ENCODE data around the gene KCNQ5. TPM values are rescaled to one million over a fixed set of nuclear protein-coding genes. Genes with fewer than 3 reads are reported as not detected.

Gene KCNQ5
- total RNA-seq, 2 experiments from 2014 or later, result 2.1 to 2.5 TPM

GRCh38 chr6:73121421-73121993 is 499.6 kb downstream of the KCNQ5 start:
- Mint-ChIP-seq H3K4me3 (no peak overlapping the region), H3K4me1 (ENCODE audit: low read depth) (no peaks in the 10 kb centered on the region), H3K27me3 (no peaks in the 10 kb centered on the region), H3K9me3 (no peaks in the 10 kb centered on the region), H3K27ac (no peak overlapping the region), H3K36me3 (ENCODE audit: low read depth) (no peaks in the 10 kb centered on the region)
- no peak for ATAC-seq (ENCODE audit: poor library complexity)
- no peak for TF ChIP-seq CTCF (IDR thresholded peaks at IDR 0.05)
- H3K9me3 ChIP-seq (ENCODE audit: control insufficient read depth in 1 of 2, insufficient read depth in 1 of 2, low read length in 2 of 2), result no peaks in the 10 kb centered on the region
- POLR2A ChIA-PET, result no interaction called here
- CTCF ChIA-PET, result no interaction called here
- no peaks in the 10 kb centered on the region for H3K36me3 ChIP-seq (ENCODE audit: insufficient read depth, low read length)
- H3K27me3 ChIP-seq (ENCODE audit: control insufficient read depth in 1 of 2, insufficient read depth in 2 of 2, low read length in 2 of 2), result no peaks in the 10 kb centered on the region
- no peak overlapping the region for H3K4me3 ChIP-seq (ENCODE audit: low read length)
- H3K4me1 ChIP-seq (ENCODE audit: insufficient read depth, low read length), result no peaks in the 10 kb centered on the region
- no peak for DNase-seq
- H3K27ac ChIP-seq (ENCODE audit: low read depth in 1 of 2, low read length in 2 of 2), result no peak overlapping the region
- intact Hi-C loops (cut with DNase I, micrococcal nuclease), result loop anchor here in 1 of 2 experiments (10.0 kb wide), 1 partner anchor 597 kb away; no protein-coding TSS in a partner anchor

GRCh38 chr6:73123632-73124329 is 501.9 kb downstream of the KCNQ5 start:
- no peaks in the 10 kb centered on the region for H3K36me3 Mint-ChIP-seq (ENCODE audit: low read depth)
- H3K27ac ChIP-seq (ENCODE audit: low read depth in 1 of 2, low read length in 2 of 2), result no peak overlapping the region
- no peak for TF ChIP-seq CTCF (IDR thresholded peaks at IDR 0.05)
- H3K4me3 ChIP-seq (ENCODE audit: low read length), result no peak overlapping the region
- H3K9me3 Mint-ChIP-seq, result no peaks in the 10 kb centered on the region
- ATAC-seq (ENCODE audit: poor library complexity) (no peak), DNase-seq (no peak)
- H3K9me3 ChIP-seq (ENCODE audit: control insufficient read depth in 1 of 2, insufficient read depth in 1 of 2, low read length in 2 of 2), result no peaks in the 10 kb centered on the region
- H3K27me3 Mint-ChIP-seq, result no peaks in the 10 kb centered on the region
- ChIA-PET POLR2A (no interaction called here), CTCF (no interaction called here)
- no peaks in the 10 kb centered on the region for H3K27me3 ChIP-seq (ENCODE audit: control insufficient read depth in 1 of 2, insufficient read depth in 2 of 2, low read length in 2 of 2)
- no peaks in the 10 kb centered on the region for H3K4me1 Mint-ChIP-seq (ENCODE audit: low read depth)
- H3K4me3 Mint-ChIP-seq, result no peak overlapping the region
- intact Hi-C loops (cut with DNase I, micrococcal nuclease), result loop anchor here in 1 of 2 experiments (10.0 kb wide), 1 partner anchor 599 kb away; no protein-coding TSS in a partner anchor
- H3K4me1 ChIP-seq (ENCODE audit: insufficient read depth, low read length), result no peaks in the 10 kb centered on the region
- no peaks in the 10 kb centered on the region for H3K36me3 ChIP-seq (ENCODE audit: insufficient read depth, low read length)
- no peak overlapping the region for H3K27ac Mint-ChIP-seq

DNA sequence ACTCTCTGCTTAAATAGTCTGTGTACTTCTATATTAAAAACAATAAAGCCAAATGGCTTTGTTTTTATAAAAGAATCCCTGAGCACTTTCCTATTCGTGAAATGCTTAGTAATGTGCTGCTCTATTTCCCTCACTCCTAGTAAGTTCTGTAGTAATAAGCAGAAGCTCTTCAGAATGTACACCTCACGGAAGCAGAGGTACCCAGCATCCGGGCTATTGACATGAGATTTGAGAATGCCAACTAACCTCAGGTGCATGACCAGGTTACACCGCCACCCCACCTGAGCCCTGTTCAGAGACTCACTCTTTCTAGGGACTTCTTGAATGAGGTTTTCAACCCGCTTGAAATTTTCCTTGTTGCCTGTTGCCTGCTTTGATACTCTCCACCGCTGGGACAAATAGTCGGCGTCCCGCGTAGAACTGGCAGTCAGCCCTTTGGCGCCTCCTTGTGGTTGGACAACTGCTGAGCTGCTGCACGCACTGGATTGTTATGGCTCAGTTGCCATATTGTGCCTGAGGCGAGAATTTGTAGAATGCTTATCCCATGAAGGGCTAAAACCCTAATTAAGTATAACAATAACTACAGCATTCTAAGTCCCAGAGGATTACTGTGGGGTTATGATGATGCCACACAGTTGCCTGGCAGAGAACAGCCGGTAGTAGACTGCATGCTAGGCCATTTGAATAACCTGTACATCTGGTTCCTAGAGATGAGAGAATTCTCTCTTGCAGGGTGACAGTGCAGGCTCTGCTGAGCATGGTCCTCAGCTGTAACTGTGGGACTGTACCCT is 508.0 kb downstream of the KCNQ5 start:
- no peaks in the 10 kb centered on the region for H3K27me3 ChIP-seq (ENCODE audit: control insufficient read depth in 1 of 2, insufficient read depth in 2 of 2, low read length in 2 of 2)
- H3K9me3 ChIP-seq (ENCODE audit: control insufficient read depth in 1 of 2, insufficient read depth in 1 of 2, low read length in 2 of 2), result no peaks in the 10 kb centered on the region
- peaks cover 3% of the 10 kb centered on the region for H3K4me1 ChIP-seq (ENCODE audit: insufficient read depth, low read length)
- intact Hi-C loops (cut with DNase I, micrococcal nuclease), result loop anchor here (1.0 to 10.0 kb wide), 7 partner anchors 51 to 718 kb away; no protein-coding TSS in a partner anchor
- H3K36me3 ChIP-seq (ENCODE audit: insufficient read depth, low read length), result no peaks in the 10 kb centered on the region
- Mint-ChIP-seq H3K36me3 (ENCODE audit: low read depth) (no peaks in the 10 kb centered on the region), H3K4me1 (ENCODE audit: low read depth) (no peaks in the 10 kb centered on the region), H3K9me3 (no peaks in the 10 kb centered on the region), H3K4me3 (no peak overlapping the region), H3K27ac (no peak overlapping the region), H3K27me3 (peaks cover 11% of the 10 kb centered on the region)
- ChIA-PET CTCF (interaction anchor here (0.6 to 5.2 kb wide), 13 partner anchors 9 to 719 kb away, joined by 3 to 46 read pairs (median 4); no protein-coding TSS in a partner anchor), POLR2A (interaction anchor here (0.5 to 1.3 kb wide), 3 partner anchors 70 to 513 kb away, joined by 3 to 7 read pairs (median 3); no protein-coding TSS in a partner anchor)
- no peak overlapping the region for H3K27ac ChIP-seq (ENCODE audit: low read depth in 1 of 2, low read length in 2 of 2)
- DNase-seq (peak; percentile 55 to 86 (median 74)), ATAC-seq (ENCODE audit: poor library complexity) (peak; percentile 72)
- peak; percentile 87 for TF ChIP-seq CTCF (IDR thresholded peaks at IDR 0.05)
- no peak overlapping the region for H3K4me3 ChIP-seq (ENCODE audit: low read length)

Data from CD4-positive, alpha-beta T cell (primary cell).